Left lung (tissue), 10 donors: ENCODE measurements around the gene PTPN11. TPM values are rescaled to one million over a fixed set of nuclear protein-coding genes. Genes with fewer than 3 reads are reported as not detected.
"Not testable (repeated sequence)": the region's sequence is repeated elsewhere in the genome, so short reads cannot be mapped to it uniquely, and the experiment has no call there.

Experiments
- ATAC-seq: fragments of 200-7000 bp; cut with Tn5 transposase; one replicate; pipeline ENCODE4 v1.9.1; 2020; ENCODE audit warnings: moderate library complexity
- DNase-seq, 4 donors: peaks; one replicate each; pipeline ENCODE4 v3.0.0-alpha.2; 2013 to 2020
- H3K27ac ChIP-seq, 2 donors: fragments of 200-600 bp; sonication (generic) in 1 of 2; one replicate each; pipeline versions ENCODE4 v1.5.0 to v1.8.0; 2020 to 2021
- H3K27me3 ChIP-seq, 2 donors: fragments of 200-600 bp; sonication (generic) in 1 of 2; one replicate each; pipeline versions ENCODE4 v1.5.0 to v1.8.0; 2020 to 2021
- H3K36me3 ChIP-seq, 2 donors: fragments of 200-600 bp; sonication (generic) in 1 of 2; one replicate each; pipeline versions ENCODE4 v1.5.0 to v1.8.0; 2020 to 2021
- H3K4me1 ChIP-seq, 2 donors: fragments of 200-600 bp; one replicate each; pipeline ENCODE4 v1.8.0; 2021
- H3K4me3 ChIP-seq, 2 donors: fragments of 200-600 bp; sonication (generic) in 1 of 2; one replicate each; pipeline versions ENCODE4 v1.5.0 to v1.8.0; 2020 to 2021; ENCODE audit warnings: mild to moderate bottlenecking in 1 of 2
- H3K9me3 ChIP-seq, 2 donors: fragments of 200-600 bp; sonication (generic) in 1 of 2; one replicate each; pipeline versions ENCODE4 v1.5.0 to v1.8.0; 2020 to 2021
- CTCF ChIP-seq, 2 donors: fragments of 200-600 bp; sonication (generic) in 1 of 2; IDR thresholded peaks; one replicate each; pipeline versions ENCODE4 v1.5.0 to v1.8.0; 2021; ENCODE audit warnings: antibody characterized with exemption in 2 of 2
- intact Hi-C, 2 donors: fragments of 100-400 bp; cut with DNase I; formaldehyde crosslinking; loops; one replicate each; pipeline versions ENCODE4 v1.11.2 to v1.14.2; 2022
- polyA plus RNA-seq, 6 donors: library from polyadenylated mRNA; unstranded; fragments of 120-200 nt; gene quantifications; one replicate each; pipeline ENCODE4 v1.2.1, GENCODE V29; 2013; ENCODE audit not compliant: insufficient read length in 6 of 6
- total RNA-seq, 2 donors: library from RNA; stranded (reverse); fragmentation: NEBNext Ultra II Directional; extraction: Animal tissue kit (Norgen Biotek cat#: 25700); gene quantifications; one replicate each; pipeline ENCODE4 v1.2.1, GENCODE V29; 2021
- donor health status: DM: no; HTN: yes; CAD: no.
- donor health status: DM: no; HTN: no; CAD: no.

The PTPN11 gene
- total and polyA plus RNA-seq, 8 donors: 56.5 to 118 (median 64.4) TPM

- DNase-seq: no peak
- no peak overlapping the region for H3K4me3 ChIP-seq
- no peak for ATAC-seq
- H3K9me3 ChIP-seq: no peaks in the 10 kb centered on the region
- H3K27ac ChIP-seq: no peak overlapping the region
- H3K4me1 ChIP-seq: peaks cover 0 to 2% of the 10 kb centered on the region in 2 donors
- H3K36me3 ChIP-seq: peaks cover 0 to 27% of the 10 kb centered on the region in 2 donors
- intact Hi-C loops: no loop called here
- no peak for TF ChIP-seq CTCF (IDR thresholded peaks at IDR 0.05)
- no peaks in the 10 kb centered on the region for H3K27me3 ChIP-seq
Observed at GRCh38 chr12:112401054-112401453, 17.7 kb upstream of the PTPN11 start.

GRCh38 chr12:112401903-112402498, 16.7 kb upstream of the PTPN11 start:
- DNase-seq (no peak), ATAC-seq (no peak)
- peaks cover 0 to 36% of the 10 kb centered on the region in 2 donors for H3K36me3 ChIP-seq
- H3K4me3 ChIP-seq: no peak overlapping the region
- TF ChIP-seq CTCF (IDR thresholded peaks at IDR 0.05): no peak
- H3K9me3 ChIP-seq: no peaks in the 10 kb centered on the region
- no peaks in the 10 kb centered on the region for H3K27me3 ChIP-seq
- H3K4me1 ChIP-seq: peaks cover under 1 to 12% of the 10 kb centered on the region in 2 donors
- intact Hi-C loops: no loop called here
- H3K27ac ChIP-seq: no peak overlapping the region

- ATAC-seq: no peak
- H3K27ac ChIP-seq: no peak overlapping the region
- peak overlapping the region in 1 of 2 donors; percentile 56 for H3K4me3 ChIP-seq
- peaks cover 0 to 49% of the 10 kb centered on the region in 2 donors for H3K36me3 ChIP-seq
- no peak for TF ChIP-seq CTCF (IDR thresholded peaks at IDR 0.05)
- intact Hi-C loops: no loop called here
- H3K9me3 ChIP-seq: no peaks in the 10 kb centered on the region
- no peak for DNase-seq
- no peaks in the 10 kb centered on the region for H3K27me3 ChIP-seq
- H3K4me1 ChIP-seq: peaks cover 13 to 31% of the 10 kb centered on the region in 2 donors
Observed at GRCh38 chr12:112406519-112407488, 11.9 kb upstream of the PTPN11 start.

- H3K27me3 ChIP-seq, DNase-seq, H3K9me3 ChIP-seq, H3K27ac ChIP-seq, intact Hi-C loops, ATAC-seq: not testable (repeated sequence)
- Histone ChIP-seq H3K4me1 (peaks cover 13 to 31% of the 10 kb centered on the region in 2 donors), H3K36me3 (peaks cover 0 to 49% of the 10 kb centered on the region in 2 donors), H3K4me3 (peak overlapping the region in 1 of 2 donors; percentile 56)
Observed at GRCh38 chr12:112407683-112408082, 11.1 kb upstream of the PTPN11 start.

- TF ChIP-seq CTCF (IDR thresholded peaks at IDR 0.05): no peak
- Histone ChIP-seq H3K36me3 (peaks cover 0 to 47% of the 10 kb centered on the region in 2 donors), H3K4me1 (peaks cover 13 to 31% of the 10 kb centered on the region in 2 donors), H3K9me3 (no peaks in the 10 kb centered on the region), H3K27ac (peak overlapping the region; percentile 88 to 91), H3K4me3 (peak overlapping the region; percentile 56 to 71), H3K27me3 (no peaks in the 10 kb centered on the region)
- intact Hi-C loops: no loop called here
- DNase-seq (no peak), ATAC-seq (no peak)
Observed at GRCh38 chr12:112408621-112409020, 10.1 kb upstream of the PTPN11 start.
